Neural crest cell (in vitro differentiated cells): Measurements from ENCODE around the gene GBX2. TPM values are rescaled to one million over a fixed set of nuclear protein-coding genes. Genes with fewer than 3 reads are reported as not detected.
A peak's percentile ranks its signal among the peaks of the same experiment; 100 is the strongest.

Experiments used
- DNase-seq: peaks from one replicate; pipeline ENCODE4 v3.0.0; 2021; ENCODE audit warnings: low read depth, mixed read lengths, low spot score
- H3K27ac Mint-ChIP-seq: one replicate; pipeline ENCODE4 v1.8.0; 2021; ENCODE audit warnings: mild to moderate bottlenecking, mixed read lengths; ENCODE audit not compliant: unreplicated experiment
- H3K27me3 Mint-ChIP-seq: 2 replicates; pipeline ENCODE4 v1.8.0; 2021; ENCODE audit warnings: low read depth, mild to moderate bottlenecking, mixed read lengths
- H3K36me3 Mint-ChIP-seq: 2 replicates; pipeline ENCODE4 v1.8.0; 2021; ENCODE audit warnings: low read depth, mild to moderate bottlenecking, mixed read lengths
- H3K4me1 Mint-ChIP-seq: 2 replicates; pipeline ENCODE4 v1.8.0; 2021; ENCODE audit warnings: mixed read lengths
- H3K4me3 Mint-ChIP-seq: one replicate; pipeline ENCODE4 v1.8.0; 2021; ENCODE audit warnings: mild to moderate bottlenecking, mixed read lengths
- H3K9me3 Mint-ChIP-seq: 2 replicates; pipeline ENCODE4 v1.8.0; 2021; ENCODE audit warnings: mixed read lengths
- total RNA-seq: library from RNA; stranded (reverse); gene quantifications from 2 replicates; pipeline ENCODE4 v1.2.1, GENCODE V29; 2021
- TF ChIP-seq, protein P1 (sequence below): fragments of 200-600 bp; sonication (generic); conservative IDR thresholded peaks from 2 replicates; pipeline ENCODE4 v1.5.0; 2021; ENCODE audit warnings: antibody characterized with exemption, mild to moderate bottlenecking

Gene GBX2
- total RNA-seq, 1 donor from 2014 or later = 21.3 TPM

DNA sequence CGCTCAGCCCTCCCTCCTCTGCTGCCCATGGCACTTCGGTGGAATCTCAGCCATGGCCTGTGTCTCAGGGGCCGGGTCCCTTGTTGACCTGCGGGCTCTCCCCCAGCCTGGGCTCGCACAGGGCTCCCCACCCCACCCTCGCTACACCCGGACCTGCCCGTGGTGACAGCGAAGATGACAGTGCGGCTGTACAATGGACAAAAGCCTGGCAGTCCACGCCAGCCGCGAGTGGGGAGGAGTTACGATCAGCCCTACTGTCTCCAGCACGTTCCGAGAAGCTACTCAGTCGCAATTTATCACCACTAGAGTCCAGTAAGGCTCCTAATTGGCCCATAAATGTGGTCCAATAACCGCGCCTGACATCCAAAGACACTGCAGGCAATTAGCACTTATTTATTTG, 31.6 kb downstream of the GBX2 start:
- Mint-ChIP-seq H3K27ac (no peak overlapping the region), H3K27me3 (no peaks in the 10 kb centered on the region), H3K9me3 (no peaks in the 10 kb centered on the region), H3K4me1 (no peaks in the 10 kb centered on the region), H3K4me3 (no peak overlapping the region), H3K36me3 (peaks cover 4% of the 10 kb centered on the region)
- TF ChIP-seq, protein P1, sequence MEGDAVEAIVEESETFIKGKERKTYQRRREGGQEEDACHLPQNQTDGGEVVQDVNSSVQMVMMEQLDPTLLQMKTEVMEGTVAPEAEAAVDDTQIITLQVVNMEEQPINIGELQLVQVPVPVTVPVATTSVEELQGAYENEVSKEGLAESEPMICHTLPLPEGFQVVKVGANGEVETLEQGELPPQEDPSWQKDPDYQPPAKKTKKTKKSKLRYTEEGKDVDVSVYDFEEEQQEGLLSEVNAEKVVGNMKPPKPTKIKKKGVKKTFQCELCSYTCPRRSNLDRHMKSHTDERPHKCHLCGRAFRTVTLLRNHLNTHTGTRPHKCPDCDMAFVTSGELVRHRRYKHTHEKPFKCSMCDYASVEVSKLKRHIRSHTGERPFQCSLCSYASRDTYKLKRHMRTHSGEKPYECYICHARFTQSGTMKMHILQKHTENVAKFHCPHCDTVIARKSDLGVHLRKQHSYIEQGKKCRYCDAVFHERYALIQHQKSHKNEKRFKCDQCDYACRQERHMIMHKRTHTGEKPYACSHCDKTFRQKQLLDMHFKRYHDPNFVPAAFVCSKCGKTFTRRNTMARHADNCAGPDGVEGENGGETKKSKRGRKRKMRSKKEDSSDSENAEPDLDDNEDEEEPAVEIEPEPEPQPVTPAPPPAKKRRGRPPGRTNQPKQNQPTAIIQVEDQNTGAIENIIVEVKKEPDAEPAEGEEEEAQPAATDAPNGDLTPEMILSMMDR = no peak
- no peak for DNase-seq

DNA sequence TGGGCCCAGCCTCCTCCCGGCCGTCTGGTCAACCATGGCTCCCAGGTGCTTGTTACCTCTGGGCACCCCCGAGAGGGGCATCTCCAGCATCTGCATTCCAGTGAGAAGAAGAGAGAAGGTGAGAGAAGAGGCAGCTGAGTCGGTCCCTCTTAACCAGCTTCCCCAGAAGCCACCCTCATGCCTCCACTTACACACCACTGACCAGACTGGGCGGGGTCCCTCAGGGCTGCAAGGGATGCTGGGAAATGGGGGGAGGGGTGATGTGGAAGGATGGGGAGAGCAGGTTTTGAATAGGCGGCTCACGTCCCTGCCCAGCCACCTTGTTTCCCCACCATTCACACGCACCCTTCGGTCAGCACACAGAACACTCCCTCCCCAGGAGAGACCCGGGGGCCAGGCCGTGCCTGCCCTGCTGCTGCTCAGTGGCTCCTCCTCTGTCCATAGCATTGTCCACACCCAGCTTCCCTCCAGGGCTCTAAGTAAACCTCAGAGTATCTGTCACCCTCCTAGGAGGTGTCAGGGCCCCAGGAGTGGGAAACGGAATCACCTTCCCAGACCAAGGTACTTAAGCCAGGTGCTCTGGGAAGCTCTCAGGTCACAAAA, 34.7 kb downstream of the GBX2 start:
- no peaks in the 10 kb centered on the region for H3K27me3 Mint-ChIP-seq
- no peak for DNase-seq
- TF ChIP-seq, protein P1 = no peak
- peaks cover 5% of the 10 kb centered on the region for H3K36me3 Mint-ChIP-seq
- H3K9me3 Mint-ChIP-seq = no peaks in the 10 kb centered on the region
- no peaks in the 10 kb centered on the region for H3K4me1 Mint-ChIP-seq
- no peak overlapping the region for H3K4me3 Mint-ChIP-seq
- H3K27ac Mint-ChIP-seq = no peak overlapping the region

DNA sequence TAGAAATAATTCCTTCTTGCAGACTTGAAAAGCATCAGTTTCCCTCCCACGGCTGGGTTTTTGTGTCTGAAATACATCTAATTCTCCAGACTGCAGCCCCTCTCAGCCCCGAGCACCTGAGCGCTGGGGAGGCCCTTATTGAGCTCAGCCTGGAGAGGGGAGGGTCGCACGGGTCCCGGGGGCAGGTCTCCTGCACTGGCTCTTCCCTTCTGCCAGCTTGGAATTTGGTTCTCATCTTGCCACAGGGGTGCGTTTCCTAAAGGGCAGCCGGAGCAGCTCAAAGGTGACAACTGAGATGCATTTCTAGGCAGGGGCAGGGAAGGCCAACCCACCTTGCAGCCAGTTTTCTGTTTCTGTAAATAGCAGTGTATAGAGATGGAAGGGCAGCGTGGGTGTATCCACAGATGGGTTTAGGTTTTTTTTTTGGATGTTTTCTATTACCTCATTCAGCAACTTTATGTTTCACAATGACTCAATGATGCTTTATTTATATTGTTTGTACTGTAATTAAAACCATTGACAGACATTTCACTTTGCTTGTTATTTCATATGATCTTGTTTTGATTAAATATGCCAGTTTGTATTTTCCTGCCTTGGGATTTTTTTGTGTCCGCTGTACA, 37.0 kb downstream of the GBX2 start:
- no peaks in the 10 kb centered on the region for H3K4me1 Mint-ChIP-seq
- TF ChIP-seq, protein P1 = no peak
- H3K4me3 Mint-ChIP-seq = no peak overlapping the region
- no peaks in the 10 kb centered on the region for H3K27me3 Mint-ChIP-seq
- no peak for DNase-seq
- H3K36me3 Mint-ChIP-seq = peaks cover 5% of the 10 kb centered on the region
- H3K9me3 Mint-ChIP-seq = no peaks in the 10 kb centered on the region
- H3K27ac Mint-ChIP-seq = no peak overlapping the region

DNA sequence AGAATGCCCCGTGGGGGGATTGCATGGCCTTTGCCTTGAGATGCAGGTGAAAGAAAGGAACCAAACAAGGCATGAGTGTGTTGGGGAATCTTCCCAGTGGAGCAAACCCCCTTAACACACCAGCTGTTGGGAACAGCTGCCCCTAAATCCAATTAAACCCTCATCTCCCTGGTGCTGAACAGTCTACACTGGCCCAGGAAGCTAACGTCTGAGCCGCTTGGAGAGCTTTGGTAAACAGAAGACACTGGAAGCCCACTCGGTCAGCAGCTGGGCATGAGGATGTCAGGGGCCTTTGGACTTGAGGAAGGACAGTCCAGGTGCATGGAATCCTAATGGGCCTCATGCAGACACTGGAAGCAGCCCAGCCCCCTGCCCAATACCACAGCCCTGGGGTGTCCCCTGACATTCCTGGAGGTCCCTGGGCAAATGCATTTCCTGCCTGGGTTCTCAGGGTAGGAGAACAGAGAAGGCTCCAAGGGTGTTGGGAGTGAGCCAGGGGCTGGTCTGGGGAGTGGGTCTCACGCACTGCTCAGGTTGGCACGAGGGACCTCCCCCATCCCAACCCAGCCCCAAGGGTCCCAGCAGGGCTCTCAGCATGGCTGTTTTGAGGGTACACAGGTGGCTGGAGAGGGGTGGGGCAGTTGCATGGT, 37.7 kb downstream of the GBX2 start:
- Mint-ChIP-seq H3K4me1 (no peaks in the 10 kb centered on the region), H3K9me3 (no peaks in the 10 kb centered on the region), H3K27ac (peak overlapping the region; percentile 6), H3K4me3 (no peak overlapping the region), H3K36me3 (peaks cover 5% of the 10 kb centered on the region), H3K27me3 (no peaks in the 10 kb centered on the region)
- DNase-seq = no peak
- TF ChIP-seq, protein P1 = no peak

DNA sequence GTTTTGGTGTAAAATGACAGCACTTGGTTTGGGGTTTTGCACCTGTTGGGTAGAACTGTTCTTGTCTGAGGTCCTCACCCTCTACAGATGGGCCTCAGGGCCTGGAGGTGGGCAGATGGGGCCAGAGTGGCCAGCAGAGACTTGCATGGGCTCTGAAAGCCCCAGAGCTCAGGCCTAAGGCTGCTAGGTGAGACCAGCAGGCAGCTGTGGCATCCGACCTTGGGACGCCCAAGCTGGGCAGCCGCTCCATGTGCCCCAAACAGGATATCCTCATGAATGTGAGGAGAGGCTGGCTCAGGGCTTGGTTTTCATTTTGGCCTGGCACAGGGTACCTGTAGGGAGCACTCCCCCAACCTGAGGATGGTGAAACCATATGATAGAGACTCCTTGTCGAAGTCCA, 38.3 kb downstream of the GBX2 start:
- no peaks in the 10 kb centered on the region for H3K4me1 Mint-ChIP-seq
- H3K27ac Mint-ChIP-seq = no peak overlapping the region
- no peaks in the 10 kb centered on the region for H3K9me3 Mint-ChIP-seq
- DNase-seq = no peak
- TF ChIP-seq, protein P1 = no peak
- H3K36me3 Mint-ChIP-seq = peaks cover 5% of the 10 kb centered on the region
- H3K4me3 Mint-ChIP-seq = no peak overlapping the region
- H3K27me3 Mint-ChIP-seq = no peaks in the 10 kb centered on the region
